IMR-90 (cell line): Measurements from ENCODE around the gene DPH7. TPM values are rescaled to one million over a fixed set of nuclear protein-coding genes. Genes with fewer than 3 reads are reported as not detected.
A peak's percentile ranks its signal among the peaks of the same experiment; 100 is the strongest.

Experiments
- ATAC-seq: fragments of 200-7000 bp; cut with Tn5 transposase; 2 replicates; pipeline ENCODE4 v1.9.1; 2020; ENCODE audit warnings: low read depth, mild to moderate bottlenecking, moderate library complexity
- BruUV-seq: library from RNA; stranded (reverse); fragments of 400-500 nt; replicated peaks from 2 replicates; lab custom pipeline; 2021; lab: Mats Ljungman, UMichigan
- CTCF ChIA-PET: fragments of 300-600 bp; formaldehyde crosslinking; extraction: SDS; loops from one replicate; lab custom pipeline; 2021; ENCODE audit warnings: antibody characterized with exemption; lab: Yijun Ruan, JAX
- POLR2A ChIA-PET: fragments of 300-600 bp; sonication (Branson Sonifier 250); formaldehyde crosslinking; loops from one replicate; lab custom pipeline; 2022; ENCODE audit warnings: antibody characterized with exemption; ENCODE audit not compliant: unreplicated experiment; lab: Charles Lee
- DNase-seq: peaks from one replicate; pipeline ENCODE4 v3.0.0; 2013
- H2AFZ ChIP-seq: replicated peaks from 2 replicates; pipeline ENCODE3; 2013; ENCODE audit warnings: low read length, mild to moderate bottlenecking; ENCODE audit not compliant: poor library complexity
- H2AK5ac ChIP-seq: 2 replicates; pipeline ENCODE4 v1.6.1; 2013; ENCODE audit warnings: low read depth, low read length, inconsistent platforms
- H2AK9ac ChIP-seq: replicated peaks from 2 replicates; pipeline ENCODE3; 2013; ENCODE audit warnings: mild to moderate bottlenecking, low read depth, low read length, moderate library complexity; ENCODE audit not compliant: poor library complexity
- H2BK120ac ChIP-seq: 2 replicates; pipeline ENCODE4 v1.6.1; 2013; ENCODE audit warnings: low read depth, low read length, inconsistent platforms
- H2BK15ac ChIP-seq: 3 replicates; pipeline ENCODE4 v1.6.1; 2013; ENCODE audit warnings: low read depth, low read length, inconsistent platforms
- H2BK20ac ChIP-seq: 2 replicates; pipeline ENCODE4 v1.6.1; 2013; ENCODE audit warnings: low read depth, mild to moderate bottlenecking, inconsistent platforms, low read length, moderate library complexity
- H2BK5ac ChIP-seq: 2 replicates; pipeline ENCODE4 v1.6.1; 2013; ENCODE audit warnings: mild to moderate bottlenecking, low read depth, low read length, inconsistent platforms; ENCODE audit not compliant: poor library complexity, severe bottlenecking
- H3K14ac ChIP-seq: replicated peaks from 2 replicates; pipeline ENCODE4 v1.6.1; 2013; ENCODE audit warnings: low read depth, low read length, inconsistent platforms
- H3K18ac ChIP-seq: 2 replicates; pipeline ENCODE4 v1.6.1; 2013; ENCODE audit warnings: low read depth, low read length, control low read depth
- H3K23ac ChIP-seq: 2 replicates; pipeline ENCODE4 v1.6.1; 2013; ENCODE audit warnings: low read depth, low read length, inconsistent platforms
- H3K27ac ChIP-seq: 2 replicates; pipeline ENCODE4 v1.5.1; 2013; ENCODE audit warnings: mild to moderate bottlenecking, control low read depth, low read length; ENCODE audit not compliant: insufficient read depth
- H3K27me3 ChIP-seq: 2 replicates; pipeline ENCODE4 v1.6.1; 2013; ENCODE audit warnings: low read length; ENCODE audit not compliant: control insufficient read depth, insufficient read depth
- H3K36me3 ChIP-seq: 2 replicates; pipeline ENCODE4 v1.6.1; 2013; ENCODE audit warnings: low read length, mixed read lengths; ENCODE audit not compliant: control insufficient read depth, insufficient read depth
- H3K4ac ChIP-seq: 2 replicates; pipeline ENCODE4 v1.6.1; 2013; ENCODE audit warnings: low read depth, low read length, inconsistent platforms
- H3K4me1 ChIP-seq: 2 replicates; pipeline ENCODE4 v1.6.1; 2013; ENCODE audit warnings: low read length, mixed read lengths; ENCODE audit not compliant: control insufficient read depth, insufficient read depth
- H3K4me2 ChIP-seq: 2 replicates; pipeline ENCODE4 v1.6.1; 2013; ENCODE audit warnings: low read depth, mild to moderate bottlenecking, control low read depth, low read length, moderate library complexity
- H3K4me3 ChIP-seq: 2 replicates; pipeline ENCODE4 v1.5.1; 2013; ENCODE audit warnings: low read depth, mild to moderate bottlenecking, control low read depth, low read length, moderate library complexity; ENCODE audit not compliant: insufficient read depth
- H3K56ac ChIP-seq: 2 replicates; pipeline ENCODE4 v1.6.1; 2013; ENCODE audit warnings: low read length, inconsistent platforms; ENCODE audit not compliant: insufficient read depth; ENCODE audit errors: extremely low read depth
- H3K79me1 ChIP-seq, 2 experiments: 2 replicates each; pipeline ENCODE4 v1.6.1; 2013; ENCODE audit warnings: low read length in 2 of 2, inconsistent platforms in 1 of 2, low read depth in 1 of 2
- H3K9ac ChIP-seq: 2 replicates; pipeline ENCODE4 v1.6.1; 2013; ENCODE audit warnings: low read depth, low read length, control low read depth
- H3K9me1 ChIP-seq: 2 replicates; pipeline ENCODE4 v1.6.1; 2013; ENCODE audit warnings: low read length, inconsistent platforms; ENCODE audit not compliant: insufficient read depth
- H3K9me3 ChIP-seq: 2 replicates; pipeline ENCODE4 v1.6.1; 2013; ENCODE audit warnings: low read length; ENCODE audit not compliant: control insufficient read depth, insufficient read depth
- H4K20me1 ChIP-seq: 2 replicates; pipeline ENCODE4 v1.6.1; 2013; ENCODE audit warnings: low read length, inconsistent platforms; ENCODE audit not compliant: insufficient read depth
- H4K5ac ChIP-seq: 2 replicates; pipeline ENCODE4 v1.6.1; 2013; ENCODE audit warnings: mild to moderate bottlenecking, low read depth, low read length, control low read depth
- H4K8ac ChIP-seq, 2 experiments: 2 replicates each; pipeline ENCODE4 v1.6.1; 2013; ENCODE audit warnings: low read depth in 2 of 2, low read length in 2 of 2, control low read depth in 1 of 2, inconsistent platforms in 1 of 2
- H4K91ac ChIP-seq: 2 replicates; pipeline ENCODE4 v1.6.1; 2013; ENCODE audit warnings: low read depth, low read length, inconsistent platforms; ENCODE audit not compliant: insufficient read depth
- CEBPB ChIP-seq: IDR thresholded peaks from 2 replicates; pipeline ENCODE4 v1.6.1; 2012; ENCODE audit warnings: low read depth, low read length, improper control_type of control experiment
- CHD1 ChIP-seq: IDR thresholded peaks from 2 replicates; pipeline ENCODE4 v1.6.1; 2012; ENCODE audit warnings: low read depth, low read length, improper control_type of control experiment
- CTCF ChIP-seq: conservative IDR thresholded peaks from 2 replicates; pipeline ENCODE4 v1.5.1; 2012; ENCODE audit warnings: mild to moderate bottlenecking, low read depth, low read length, improper control_type of control experiment
- ELK1 ChIP-seq: fragments of 150-350 bp; IDR thresholded peaks from 2 replicates; pipeline ENCODE4 v1.6.1; 2016; ENCODE audit warnings: low read depth, mild to moderate bottlenecking, low read length, moderate library complexity, borderline replicate concordance
- FOS ChIP-seq: fragments of 150-350 bp; IDR thresholded peaks from 2 replicates; pipeline ENCODE4 v1.6.1; 2016; ENCODE audit warnings: low read depth, low read length
- MAFK ChIP-seq: IDR thresholded peaks from 2 replicates; pipeline ENCODE4 v1.6.1; 2012; ENCODE audit warnings: low read depth, low read length, improper control_type of control experiment
- MAZ ChIP-seq: IDR thresholded peaks from 2 replicates; pipeline ENCODE4 v1.6.1; 2012; ENCODE audit warnings: low read depth, mild to moderate bottlenecking, low read length, improper control_type of control experiment, moderate library complexity, borderline replicate concordance
- MXI1 ChIP-seq: IDR thresholded peaks from 2 replicates; pipeline ENCODE4 v1.6.1; 2012; ENCODE audit warnings: low read depth, mild to moderate bottlenecking, low read length, moderate library complexity, borderline replicate concordance
- NFE2L2 ChIP-seq: fragments of 150-350 bp; IDR thresholded peaks from 2 replicates; pipeline ENCODE4 v1.6.1; 2016; ENCODE audit warnings: low read depth, mild to moderate bottlenecking, low read length
- POLR2A ChIP-seq: IDR thresholded peaks from 2 replicates; pipeline ENCODE4 v1.6.1; 2012; ENCODE audit warnings: mild to moderate bottlenecking, low read depth, low read length
- RAD21 ChIP-seq: IDR thresholded peaks from 2 replicates; pipeline ENCODE4 v1.6.1; 2012; ENCODE audit warnings: low read length, improper control_type of control experiment
- RCOR1 ChIP-seq: IDR thresholded peaks from 2 replicates; pipeline ENCODE4 v1.6.1; 2012; ENCODE audit warnings: mild to moderate bottlenecking, low read length, improper control_type of control experiment; ENCODE audit not compliant: insufficient replicate concordance
- SMC3 ChIP-seq: fragments of 150-350 bp; IDR thresholded peaks from 2 replicates; pipeline ENCODE4 v1.6.1; 2016; ENCODE audit warnings: low read depth, mild to moderate bottlenecking, antibody characterized with exemption, low read length, moderate library complexity
- WGBS, 2 experiments: methylation state at CpG; one replicate each; pipeline versions ENCODE4 v1.1.5 to v1.1.7; 2013; ENCODE audit warnings: missing lambda C conversion rate in 2 of 2; ENCODE audit not compliant: insufficient read length in 1 of 2; ENCODE audit errors: extremely low coverage in 2 of 2; 5-methylcytosine and 5-hydroxymethylcytosine counted together
- dilution Hi-C: fragments of 300-500 bp; cut with HindIII; formaldehyde crosslinking; loops from one replicate; pipeline ENCODE4 v1.14.3; 2018; ENCODE audit warnings: low sequenced_read_pairs; ENCODE audit not compliant: unreplicated experiment
- in situ Hi-C: fragments of 300-500 bp; cut with MboI; formaldehyde crosslinking; loops from 3 replicates; pipeline ENCODE4 v1.14.3; 2019; ENCODE audit warnings: low sequenced_read_pairs, inconsistent platforms, mixed read lengths
- intact Hi-C: fragments of 100-400 bp; cut with micrococcal nuclease; formaldehyde crosslinking; loops from 2 replicates; pipeline ENCODE4 v1.10.0; 2022
- polyA plus RNA-seq, 3 experiments: library from polyadenylated mRNA; depleted of rRNA; stranded (reverse); fragments of >200 nt; gene quantifications; 2 replicates each; pipeline ENCODE4 v1.2.3, GENCODE V29; 2012; ENCODE audit warnings: low replicate concordance in 1 of 3
- total RNA-seq: library from RNA; depleted of rRNA; stranded (reverse); fragments of >200 nt; gene quantifications from 2 replicates; pipeline ENCODE4 v1.2.3, GENCODE V29; 2012

The DPH7 gene
- total and polyA plus RNA-seq, 2 of the 4 experiments (the other 2 are of a cell fraction): 12.5 to 33.7 TPM

- Histone ChIP-seq H4K20me1 (0 out of 2 replicates have a peak, but pooled peaks cover 9% of the 10 kb centered on the region), H3K4me1 (peaks cover 5% of the 10 kb centered on the region; the same call in 1 of the 2 replicates), H4K8ac (peak within 1 kb of the TSS; percentile 77 to 80; a peak in 3 of 4 replicates), H3K4ac (peak within 1 kb of the TSS; percentile 68), H3K9me3 (no peaks in the 10 kb centered on the region), H3K18ac (no peak within 1 kb of the TSS), H3K36me3 (peaks cover 19% of the 10 kb centered on the region), H3K23ac (peak within 1 kb of the TSS; percentile 10; the same call in 1 of the 2 replicates), H2BK5ac (peak within 1 kb of the TSS; percentile 21), H3K9me1 (no peaks in the 10 kb centered on the region), H2BK15ac (no peak within 1 kb of the TSS; the same call in 2 of the 3 replicates), H3K27me3 (no peaks in the 10 kb centered on the region), H3K27ac (peak within 1 kb of the TSS; percentile 57), H4K91ac (no peak within 1 kb of the TSS), H2AK9ac (peak within 1 kb of the TSS; percentile 96), H4K5ac (peak within 1 kb of the TSS; percentile 30; the same call in 1 of the 2 replicates), H3K4me2 (peak within 1 kb of the TSS; percentile 95), H3K14ac (peak within 1 kb of the TSS; percentile 45; the same call in 1 of the 2 replicates), H2BK20ac (no peak within 1 kb of the TSS), H3K9ac (peak within 1 kb of the TSS; percentile 69), H2AK5ac (peak within 1 kb of the TSS; percentile 85), H2BK120ac (no peak within 1 kb of the TSS), H3K79me1 (peaks cover 13 to 29% of the 10 kb centered on the region in 2 experiments), H3K56ac (no peak within 1 kb of the TSS), H3K4me3 (peak within 1 kb of the TSS; percentile 85), H2AFZ (peak within 1 kb of the TSS; percentile 98)
- WGBS, 2 experiments: 1% methylated on average over 47 of the region's 106 CpGs; no CpG with 5 or more reads in 1 of the 2 experiments
- ChIA-PET CTCF (interaction anchor here (1.2 kb wide), 1 partner anchor 16 kb away, joined by 7 read pairs; no protein-coding TSS in a partner anchor), POLR2A (no interaction called here)
- DNase-seq: peak; percentile 68
- no TSS peak for BruUV-seq
- ATAC-seq: peak; percentile 92
- intact Hi-C loops (no loop called here), in situ Hi-C loops (no loop called here), dilution Hi-C loops (no loop called here)
- TF ChIP-seq ELK1 (no peak), POLR2A (peak; percentile 55; the same call in 1 of the 2 replicates), RCOR1 (no peak), MAFK (no peak), MXI1 (0 out of 2 replicates have a peak, but pooled peaks have one; percentile 18), CTCF (peak; percentile 56), CEBPB (no peak), FOS (no peak), CHD1 (no peak), MAZ (peak; percentile 8; the same call in 1 of the 2 replicates), NFE2L2 (no peak), SMC3 (no peak; the same call in 1 of the 2 replicates), RAD21 (peak; percentile 23)
These were observed 27.3 kb downstream of the DPH7 start, which contains the start of gene MRPL41 for GRCh38 chr9:137551264-137552021. Gene MRPL41, plus strand, starts transcription at chr9:137551879. Its CDS starts 203 bp downstream, at chr9:137552082.
